MM.1S (cell line): ENCODE measurements around the gene OSBPL10.

ENCODE experiments used
- CTCF ChIP-seq: fragments of 300-600 bp; sonication (generic); IDR thresholded peaks from 2 replicates; pipeline ENCODE4 v1.5.1; 2016; ENCODE audit warnings: antibody characterized with exemption, low read length, mixed read lengths
- EZH2 ChIP-seq: fragments of 300-600 bp; sonication (generic); optimal IDR thresholded peaks from 2 replicates; pipeline ENCODE3; 2017; ENCODE audit warnings: low read depth, mild to moderate bottlenecking, antibody characterized with exemption, low read length, mixed read lengths
- EZH2phosphoT487 ChIP-seq: fragments of 300-600 bp; sonication (generic); IDR thresholded peaks from 2 replicates; pipeline ENCODE4 v1.6.1; 2018; ENCODE audit warnings: antibody characterized with exemption, low read length

DNA sequence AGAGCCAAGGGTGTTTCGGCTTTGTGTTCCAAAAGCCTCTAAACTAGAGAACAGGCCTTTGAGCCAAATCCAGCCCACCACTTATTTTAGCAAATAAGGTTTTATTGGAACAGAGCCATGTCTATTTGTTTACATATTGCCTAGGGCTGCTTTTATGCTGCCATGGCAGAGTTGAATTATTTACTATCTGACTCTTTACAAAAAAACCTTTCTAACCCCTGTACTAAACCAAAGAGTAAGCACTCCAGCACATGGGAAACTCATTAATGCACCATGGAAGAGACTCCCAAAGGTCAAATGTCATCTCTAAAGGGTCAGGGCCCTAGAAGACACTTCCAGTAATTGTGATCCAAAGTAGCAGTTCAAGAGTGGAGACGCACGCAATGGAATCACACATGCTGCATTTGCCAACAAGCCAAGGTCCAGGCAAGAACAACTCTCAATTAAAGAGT lies 22.3 kb downstream of the OSBPL10 start:
- no peak for TF ChIP-seq CTCF
- no peak for TF ChIP-seq EZH2
- no peak for TF ChIP-seq EZH2phosphoT487
